OCI-LY1 (cell line): ENCODE results near the gene JOSD1.

Experiments used
- EZH2 ChIP-seq: fragments of 200-600 bp; sonication (generic), shearing (Covaris generic); IDR thresholded peaks from 2 replicates; pipeline ENCODE4 v1.8.0; 2017; ENCODE audit warnings: borderline replicate concordance, mixed run types, mild to moderate bottlenecking, antibody characterized with exemption, low read length, moderate library complexity, mixed read lengths
- TF ChIP-seq, protein P1 (sequence below): fragments of 200-600 bp; sonication (generic), shearing (Covaris generic); IDR thresholded peaks from 2 replicates; pipeline ENCODE4 v1.5.1; 2017; ENCODE audit warnings: mild to moderate bottlenecking, antibody characterized with exemption, low read length, moderate library complexity, mixed read lengths

- TF ChIP-seq, protein P1, sequence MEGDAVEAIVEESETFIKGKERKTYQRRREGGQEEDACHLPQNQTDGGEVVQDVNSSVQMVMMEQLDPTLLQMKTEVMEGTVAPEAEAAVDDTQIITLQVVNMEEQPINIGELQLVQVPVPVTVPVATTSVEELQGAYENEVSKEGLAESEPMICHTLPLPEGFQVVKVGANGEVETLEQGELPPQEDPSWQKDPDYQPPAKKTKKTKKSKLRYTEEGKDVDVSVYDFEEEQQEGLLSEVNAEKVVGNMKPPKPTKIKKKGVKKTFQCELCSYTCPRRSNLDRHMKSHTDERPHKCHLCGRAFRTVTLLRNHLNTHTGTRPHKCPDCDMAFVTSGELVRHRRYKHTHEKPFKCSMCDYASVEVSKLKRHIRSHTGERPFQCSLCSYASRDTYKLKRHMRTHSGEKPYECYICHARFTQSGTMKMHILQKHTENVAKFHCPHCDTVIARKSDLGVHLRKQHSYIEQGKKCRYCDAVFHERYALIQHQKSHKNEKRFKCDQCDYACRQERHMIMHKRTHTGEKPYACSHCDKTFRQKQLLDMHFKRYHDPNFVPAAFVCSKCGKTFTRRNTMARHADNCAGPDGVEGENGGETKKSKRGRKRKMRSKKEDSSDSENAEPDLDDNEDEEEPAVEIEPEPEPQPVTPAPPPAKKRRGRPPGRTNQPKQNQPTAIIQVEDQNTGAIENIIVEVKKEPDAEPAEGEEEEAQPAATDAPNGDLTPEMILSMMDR = no peak
- no peak for TF ChIP-seq EZH2
These were observed 43.5 kb downstream of the JOSD1 start for GRCh38 chr22:38657045-38657909.
